A673 (cell line): ENCODE results near the gene SNED1. TPM values are rescaled to one million over a fixed set of nuclear protein-coding genes. Genes with fewer than 3 reads are reported as not detected.

Source experiments
- BruUV-seq: library from RNA; stranded (reverse); fragments of 400-500 nt; replicated peaks from 2 replicates; lab custom pipeline; 2021; lab: Mats Ljungman, UMichigan
- CTCF ChIA-PET: fragments of 300-600 bp; sonication (Branson Sonifier 250); formaldehyde crosslinking; loops from one replicate; lab custom pipeline; 2022; ENCODE audit warnings: antibody characterized with exemption; lab: Charles Lee
- POLR2A ChIA-PET: fragments of 300-600 bp; sonication (Branson Sonifier 250); formaldehyde crosslinking; loops from one replicate; lab custom pipeline; 2022; ENCODE audit warnings: antibody characterized with exemption; ENCODE audit not compliant: low non-redundant PET; lab: Charles Lee
- DNase-seq: peaks from one replicate; pipeline ENCODE4 v3.0.0-alpha.2; 2015; ENCODE audit warnings: low spot score
- H3K27ac ChIP-seq: fragments of 200-600 bp; sonication (generic); 2 replicates; pipeline ENCODE4 v1.5.1; 2016; ENCODE audit warnings: mixed run types, low read depth, mild to moderate bottlenecking, mixed read lengths, antibody characterized with exemption, low read length; ENCODE audit not compliant: poor library complexity, severe bottlenecking
- H3K27me3 ChIP-seq: fragments of 200-600 bp; sonication (generic); replicated peaks from 2 replicates; pipeline ENCODE4 v1.6.1; 2017; ENCODE audit warnings: mixed run types, low read depth, mild to moderate bottlenecking, mixed read lengths, antibody characterized with exemption, low read length; ENCODE audit not compliant: insufficient read depth, poor library complexity
- H3K36me3 ChIP-seq: fragments of 200-600 bp; sonication (generic); 2 replicates; pipeline ENCODE4 v1.6.1; 2016; ENCODE audit warnings: mixed run types, mild to moderate bottlenecking, mixed read lengths, antibody characterized with exemption, low read length; ENCODE audit not compliant: insufficient read depth, poor library complexity, severe bottlenecking
- H3K4me1 ChIP-seq: fragments of 200-600 bp; sonication (generic); 2 replicates; pipeline ENCODE4 v1.6.1; 2017; ENCODE audit warnings: mixed run types, mild to moderate bottlenecking, mixed read lengths, antibody characterized with exemption, low read length; ENCODE audit not compliant: insufficient read depth, poor library complexity, severe bottlenecking
- H3K4me3 ChIP-seq: fragments of 200-600 bp; sonication (generic); 2 replicates; pipeline ENCODE4 v1.5.1; 2016; ENCODE audit warnings: low read depth, mixed run types, mild to moderate bottlenecking, mixed read lengths, low read length; ENCODE audit not compliant: poor library complexity, severe bottlenecking
- H3K9me3 ChIP-seq: fragments of 200-600 bp; sonication (generic); 2 replicates; pipeline ENCODE4 v1.6.1; 2016; ENCODE audit warnings: mixed run types, low read depth, mild to moderate bottlenecking, mixed read lengths, antibody characterized with exemption, low read length; ENCODE audit not compliant: poor library complexity, severe bottlenecking
- CTCF ChIP-seq: fragments of 300-800, 200-600 bp; sonication (generic); conservative IDR thresholded peaks from 2 replicates; pipeline ENCODE4 v1.5.1; 2017; ENCODE audit warnings: low read depth, mild to moderate bottlenecking, antibody characterized with exemption, low read length, moderate library complexity, mixed read lengths
- EZH2 ChIP-seq: fragments of 200-600 bp; sonication (generic); IDR thresholded peaks from 2 replicates; pipeline ENCODE4 v1.6.1; 2017; ENCODE audit warnings: borderline replicate concordance, low read depth, mild to moderate bottlenecking, mixed read lengths, antibody characterized with exemption, low read length; ENCODE audit not compliant: poor library complexity, severe bottlenecking
- intact Hi-C: fragments of 100-400 bp; cut with micrococcal nuclease; formaldehyde crosslinking; loops from one replicate; pipeline ENCODE4 v1.10.0; 2022; ENCODE audit not compliant: unreplicated experiment
- total RNA-seq: library from RNA; stranded (reverse); gene quantifications from 2 replicates; pipeline ENCODE4 v1.2.3, GENCODE V29; 2021

Gene SNED1
- total RNA-seq, 1 experiment from 2014 or later: 3.0 TPM

DNA sequence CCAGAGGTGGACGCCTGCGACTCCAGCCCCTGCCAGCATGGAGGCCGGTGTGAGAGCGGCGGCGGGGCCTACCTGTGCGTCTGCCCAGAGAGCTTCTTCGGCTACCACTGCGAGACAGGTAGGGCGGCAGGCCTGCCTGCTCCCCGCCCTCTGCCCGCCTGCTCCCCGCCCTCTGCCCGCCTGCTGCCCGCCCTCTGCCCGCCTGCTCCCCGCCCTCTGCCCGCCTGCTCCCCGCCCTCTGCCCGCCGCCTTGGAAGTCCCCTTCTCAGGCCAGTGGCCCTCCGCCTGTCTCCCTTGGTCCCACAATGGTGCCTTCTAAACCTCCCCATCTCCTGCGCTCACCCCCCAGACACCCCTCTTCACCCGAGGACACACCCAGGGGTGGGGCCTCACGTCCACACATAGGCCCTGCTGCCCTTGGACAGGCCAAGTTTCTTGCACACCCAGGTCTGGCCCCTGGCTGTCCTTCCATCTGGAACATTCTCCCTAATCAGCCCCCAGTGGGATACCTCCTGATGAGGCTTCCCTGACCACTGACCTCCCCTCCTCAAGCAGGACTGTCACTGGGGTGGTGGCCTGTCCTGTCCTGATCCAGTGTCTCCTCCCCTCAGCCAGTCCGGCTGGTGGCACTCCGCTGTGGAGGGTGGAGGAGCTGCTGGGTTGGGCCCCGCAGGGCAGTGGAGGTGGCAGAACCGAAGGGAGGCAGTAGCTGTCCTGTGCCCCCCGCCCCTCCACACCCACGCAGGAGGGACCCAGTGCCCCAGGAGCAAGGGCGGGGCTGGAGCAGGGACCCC lies 65.8 kb downstream of the SNED1 start:
- DNase-seq: no peak
- intact Hi-C loops: no loop called here
- CTCF ChIA-PET: no interaction called here
- BruUV-seq: no TSS peak
- no peaks in the 10 kb centered on the region for H3K36me3 ChIP-seq
- POLR2A ChIA-PET: no interaction called here
- H3K4me3 ChIP-seq: no peak overlapping the region
- no peaks in the 10 kb centered on the region for H3K9me3 ChIP-seq
- TF ChIP-seq CTCF: no peak
- H3K27me3 ChIP-seq: no peaks in the 10 kb centered on the region
- H3K4me1 ChIP-seq: no peaks in the 10 kb centered on the region
- H3K27ac ChIP-seq: no peak overlapping the region

- no TSS peak for BruUV-seq
- no peaks in the 10 kb centered on the region for H3K36me3 ChIP-seq
- no peaks in the 10 kb centered on the region for H3K9me3 ChIP-seq
- ChIA-PET CTCF (no interaction called here), POLR2A (no interaction called here)
- TF ChIP-seq CTCF (no peak), EZH2 (no peak)
- no peak overlapping the region for H3K27ac ChIP-seq
- no peaks in the 10 kb centered on the region for H3K4me1 ChIP-seq
- H3K4me3 ChIP-seq: no peak overlapping the region
- intact Hi-C loops: no loop called here
- H3K27me3 ChIP-seq: no peaks in the 10 kb centered on the region
- DNase-seq: no peak
Observed at GRCh38 chr2:241064802-241065354, 66.5 kb downstream of the SNED1 start.

DNA sequence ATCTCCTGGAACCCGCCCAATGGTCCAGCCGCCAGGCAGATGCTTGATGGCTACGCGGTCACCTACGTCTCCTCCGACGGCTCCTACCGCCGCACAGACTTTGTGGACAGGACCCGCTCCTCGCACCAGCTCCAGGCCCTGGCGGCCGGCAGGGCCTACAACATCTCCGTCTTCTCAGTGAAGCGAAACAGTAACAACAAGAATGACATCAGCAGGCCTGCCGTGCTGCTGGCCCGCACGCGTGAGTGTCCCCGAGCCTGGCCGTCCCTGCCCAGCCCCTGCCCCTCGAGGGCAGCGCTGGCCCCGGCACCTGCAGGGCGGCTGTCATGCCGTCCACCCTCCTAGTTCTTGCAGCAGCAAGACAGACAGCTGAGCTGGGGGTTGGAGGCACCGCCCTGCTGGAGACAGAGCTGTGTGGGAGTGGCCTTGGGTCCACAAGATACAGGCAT lies 67.0 kb downstream of the SNED1 start:
- no peak for TF ChIP-seq CTCF
- TF ChIP-seq EZH2: no peak
- ChIA-PET CTCF (no interaction called here), POLR2A (no interaction called here)
- no peaks in the 10 kb centered on the region for H3K27me3 ChIP-seq
- BruUV-seq: no TSS peak
- H3K36me3 ChIP-seq: no peaks in the 10 kb centered on the region
- intact Hi-C loops: no loop called here
- no peaks in the 10 kb centered on the region for H3K4me1 ChIP-seq
- no peak overlapping the region for H3K4me3 ChIP-seq
- no peak for DNase-seq
- H3K27ac ChIP-seq: no peak overlapping the region
- no peaks in the 10 kb centered on the region for H3K9me3 ChIP-seq
